GM18867 (cell line): ENCODE measurements around the gene PRDM15.

ENCODE experiments used
- ATAC-seq: cut with Tn5 transposase; IDR thresholded peaks from one replicate; pipeline ENCODE4 v1.9.1; 2021; ENCODE audit warnings: mild to moderate bottlenecking, moderate library complexity; ENCODE audit not compliant: unreplicated experiment

PRDM15 gene

DNA sequence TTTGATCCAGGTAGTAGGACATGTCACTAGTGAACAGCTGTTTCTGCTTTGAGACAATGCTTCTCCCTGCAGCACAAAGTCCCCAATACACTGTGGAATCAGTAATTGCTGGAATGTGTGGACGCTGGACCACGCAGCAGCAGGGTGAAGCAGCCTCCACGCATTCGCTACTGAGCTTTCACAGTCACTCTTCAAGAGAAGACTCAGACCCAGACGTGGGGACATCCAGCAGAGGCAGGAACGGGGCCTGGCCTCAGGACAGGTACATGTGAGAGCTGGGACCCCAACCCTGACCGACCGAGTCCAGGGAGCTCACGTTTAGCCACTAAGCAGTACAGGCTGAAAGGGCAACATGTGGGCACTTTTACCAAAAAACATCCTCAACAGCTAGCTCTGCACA is 34.1 kb upstream of the PRDM15 start:
- no peak for ATAC-seq

DNA sequence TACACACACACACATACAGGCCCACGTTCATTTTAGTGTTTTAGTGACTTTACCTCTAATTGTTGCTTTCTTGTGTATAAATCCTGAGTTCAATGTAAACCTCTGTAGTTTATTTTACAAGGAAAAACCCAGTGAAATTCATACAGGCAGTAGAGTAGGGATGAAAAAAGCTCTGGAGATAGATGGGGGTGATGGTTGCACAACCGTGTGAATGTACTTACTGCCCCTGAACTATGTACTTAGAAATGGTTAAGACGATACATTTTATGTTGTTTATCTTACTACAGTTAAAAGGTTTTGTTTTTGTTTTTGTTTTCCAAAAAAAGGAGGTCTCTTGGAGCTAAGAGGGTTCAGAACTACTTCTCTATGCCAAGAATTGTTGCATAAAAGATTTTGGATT is 29.7 kb upstream of the PRDM15 start:
- no peak for ATAC-seq

DNA sequence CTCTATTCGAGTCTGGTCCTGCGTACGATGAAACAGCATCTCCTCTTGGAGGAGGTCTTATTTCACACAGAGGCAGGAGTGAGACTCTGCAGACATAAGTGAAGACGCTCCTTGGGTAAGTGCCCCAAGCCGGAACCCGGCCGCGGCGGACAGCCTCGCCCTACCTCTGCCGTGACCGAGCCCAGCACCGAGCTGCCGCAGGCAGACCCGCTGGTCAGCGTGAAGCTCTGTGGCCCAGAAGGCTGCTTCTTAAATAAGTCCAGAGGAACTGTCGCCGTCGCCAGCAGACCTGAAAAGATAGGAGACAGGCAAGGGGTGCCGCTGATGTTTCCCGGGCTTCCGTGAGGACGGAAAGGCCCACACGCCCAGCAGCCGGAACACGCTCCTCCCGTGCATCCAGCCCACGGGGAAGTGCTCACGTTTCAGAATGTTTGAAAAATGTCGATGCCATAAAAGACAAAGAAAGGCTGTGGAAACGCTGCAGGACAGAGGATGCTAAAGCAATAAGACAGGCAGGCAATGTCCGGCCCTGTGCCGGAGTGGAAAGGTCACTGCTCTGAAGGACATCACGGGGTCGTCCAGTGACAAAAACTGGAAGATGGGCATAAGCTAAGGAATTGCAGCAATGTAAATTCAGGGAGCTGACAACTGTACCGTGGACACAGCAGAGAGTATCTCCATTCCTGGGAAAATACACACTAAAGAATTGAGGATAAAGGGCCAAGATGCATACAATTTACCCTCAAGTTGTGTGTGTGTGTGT is 28.5 kb upstream of the PRDM15 start:
- ATAC-seq = no peak

DNA sequence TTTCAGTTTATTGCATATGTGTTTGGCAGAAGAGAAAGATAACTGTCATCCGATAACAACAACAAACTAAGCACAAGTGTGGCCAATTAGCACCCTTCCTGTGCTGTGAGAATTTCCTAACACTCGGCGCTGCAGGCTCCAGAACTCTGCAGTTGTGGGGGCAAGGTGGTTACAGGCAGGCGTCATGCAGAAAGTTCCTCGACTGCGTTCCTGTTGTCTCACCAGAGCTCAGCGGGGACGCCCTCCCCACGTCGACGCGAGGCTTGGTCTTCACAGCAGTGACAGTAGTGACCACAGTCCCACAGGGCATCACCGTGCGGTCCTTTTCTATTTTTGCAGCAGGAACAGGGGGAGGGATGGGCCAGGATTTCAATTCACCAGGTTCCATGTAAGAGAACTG is 27.6 kb upstream of the PRDM15 start:
- ATAC-seq = no peak

DNA sequence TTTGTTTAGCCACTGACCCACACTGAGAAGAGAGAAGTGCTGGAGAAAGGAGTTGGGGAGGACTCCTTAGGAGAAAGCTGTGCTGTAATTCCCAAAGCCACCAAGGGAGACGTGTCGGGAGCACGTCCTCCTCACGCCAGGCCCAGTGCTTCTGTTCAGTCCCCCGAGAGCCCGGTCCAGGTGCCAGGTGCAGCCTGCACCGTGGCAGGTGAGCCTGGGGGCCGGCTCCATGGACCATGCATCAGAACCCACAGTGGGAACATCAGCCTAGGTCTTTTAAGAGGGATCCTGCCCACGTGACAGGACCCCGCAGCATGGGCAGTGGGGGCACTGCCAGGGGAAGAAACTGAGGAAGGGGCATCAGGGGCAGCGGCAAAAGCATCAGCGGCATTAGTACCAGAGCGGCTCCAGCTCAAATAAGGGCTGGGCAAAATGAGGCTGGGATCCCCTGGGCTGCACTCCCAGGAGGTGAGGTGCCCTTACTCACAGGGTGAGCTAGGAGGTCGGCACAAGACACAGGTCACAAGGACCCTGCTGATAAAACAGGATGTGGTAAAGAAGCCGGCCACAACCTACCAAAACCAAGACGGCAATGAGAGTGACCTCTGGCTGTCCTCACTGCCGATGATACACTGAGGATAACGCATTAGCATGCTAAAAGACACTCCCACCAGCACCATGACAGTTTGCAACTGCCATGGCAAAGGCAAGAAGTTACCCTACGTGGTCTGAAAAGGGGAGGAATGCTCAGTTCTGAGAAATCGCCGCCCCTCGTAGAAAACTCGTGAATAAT is 24.6 kb upstream of the PRDM15 start:
- ATAC-seq = no peak

DNA sequence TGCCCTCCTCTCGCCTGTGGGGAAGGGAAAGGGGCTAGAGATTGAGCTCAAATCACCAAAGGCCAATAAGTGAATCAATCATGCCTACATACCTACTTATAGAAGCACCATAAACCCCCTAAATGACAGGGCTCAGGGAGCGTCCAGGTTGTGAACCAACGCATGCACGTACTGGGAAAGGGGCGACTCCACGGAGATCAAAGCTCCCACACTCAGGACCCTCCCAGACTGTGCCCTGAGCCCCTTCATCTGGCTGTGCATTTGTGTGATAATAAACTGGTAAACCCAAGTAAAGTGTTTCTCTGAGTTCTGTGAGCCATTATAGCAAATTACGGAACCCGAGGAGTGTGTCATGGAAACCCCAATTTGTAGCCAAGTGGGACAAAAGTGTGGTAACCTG is 23.8 kb upstream of the PRDM15 start:
- no peak for ATAC-seq

DNA sequence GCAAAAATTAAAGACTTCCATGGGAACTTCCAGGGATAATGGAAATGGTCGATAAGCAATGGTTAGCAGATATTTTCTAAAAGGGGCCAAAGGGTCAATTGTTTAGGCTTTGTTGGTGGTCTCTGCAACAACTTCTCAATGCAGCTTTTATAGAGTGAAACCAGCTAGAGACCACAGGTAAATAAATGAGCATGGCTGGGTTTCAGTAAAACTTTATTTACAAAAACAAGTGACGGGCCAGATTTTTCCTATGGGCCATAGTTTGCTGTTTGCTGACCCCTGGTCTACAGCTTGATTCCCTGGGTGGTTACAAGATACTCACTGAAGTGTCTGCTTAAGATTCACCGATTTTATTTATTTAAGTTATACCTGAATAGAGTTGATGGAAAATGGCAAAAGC is 22.6 kb upstream of the PRDM15 start:
- ATAC-seq = no peak

DNA sequence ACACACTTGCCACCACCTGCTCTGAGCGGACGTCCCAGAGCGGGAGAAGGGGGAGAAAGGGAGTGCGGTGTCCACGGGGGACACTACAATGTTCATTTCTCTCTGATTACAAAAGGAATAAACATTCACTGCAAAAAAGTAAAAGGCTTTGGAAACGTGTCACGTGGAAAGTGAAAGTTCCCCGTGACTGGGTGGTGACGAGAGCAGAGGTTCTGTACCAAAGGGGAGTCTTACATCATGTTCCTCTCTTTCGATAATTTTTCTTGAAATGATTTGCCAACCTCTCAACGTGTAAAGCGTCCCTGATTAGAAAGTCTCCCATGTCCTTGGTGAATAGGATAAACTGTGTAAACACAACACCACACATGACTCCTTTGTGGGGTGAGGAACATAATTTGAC is 22.0 kb upstream of the PRDM15 start:
- ATAC-seq = no peak

DNA sequence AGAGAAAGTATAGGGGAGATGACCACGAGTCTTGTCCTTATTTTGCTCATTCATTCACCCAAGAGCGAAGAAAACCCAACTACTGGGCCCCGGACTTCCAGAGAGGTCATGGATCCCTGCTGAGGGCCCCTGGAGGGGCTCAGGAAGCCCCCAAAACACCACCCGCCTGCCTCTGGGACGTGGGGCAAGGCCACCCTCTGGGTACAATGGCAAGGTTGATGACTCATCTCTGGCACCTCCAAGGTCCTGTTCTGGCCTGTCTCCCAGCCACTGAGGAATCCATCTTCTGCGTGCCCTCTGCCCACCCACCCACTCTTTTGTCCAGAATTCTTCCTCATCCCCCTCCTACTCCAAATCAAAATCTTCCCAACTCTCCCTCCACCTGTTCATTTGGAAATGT is 21.3 kb upstream of the PRDM15 start:
- no peak for ATAC-seq

DNA sequence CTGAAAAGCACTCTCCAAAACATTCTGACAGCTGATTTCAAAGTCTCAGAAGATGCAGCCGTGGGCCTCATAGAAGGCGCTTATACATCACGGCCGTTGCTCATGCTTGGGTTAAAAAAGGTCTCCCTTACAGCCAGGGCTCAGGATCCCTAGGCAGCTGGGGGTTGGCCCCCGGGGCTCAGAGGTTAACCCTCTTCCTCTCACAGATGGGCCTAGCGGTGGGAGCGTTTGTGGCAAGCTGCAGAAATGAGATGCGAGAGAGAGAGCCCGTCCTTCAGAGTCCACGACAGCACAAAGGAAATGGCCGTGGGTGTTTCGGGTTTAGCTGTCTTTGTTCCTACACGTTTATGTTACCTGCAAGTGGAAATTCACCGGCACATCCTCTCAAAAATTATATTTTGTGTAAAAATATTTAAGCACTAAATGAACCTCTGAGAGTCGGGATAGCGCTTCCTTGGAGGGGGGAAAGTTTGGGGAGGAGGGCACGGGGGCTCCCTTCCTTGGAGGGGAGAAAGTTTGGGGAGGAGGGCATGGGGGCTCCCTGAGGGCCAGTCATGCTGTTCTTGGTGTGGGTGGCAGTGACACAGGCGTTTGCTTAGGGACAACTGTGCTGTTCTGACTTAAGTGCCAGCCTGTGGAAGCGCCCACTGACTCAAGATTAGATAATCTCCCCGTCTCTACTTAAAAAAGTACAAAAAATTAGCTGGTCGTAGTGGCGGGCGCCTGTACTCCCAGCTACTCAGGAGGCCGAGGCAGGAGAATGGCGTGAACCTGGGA is 20.5 kb upstream of the PRDM15 start:
- ATAC-seq = no peak

DNA sequence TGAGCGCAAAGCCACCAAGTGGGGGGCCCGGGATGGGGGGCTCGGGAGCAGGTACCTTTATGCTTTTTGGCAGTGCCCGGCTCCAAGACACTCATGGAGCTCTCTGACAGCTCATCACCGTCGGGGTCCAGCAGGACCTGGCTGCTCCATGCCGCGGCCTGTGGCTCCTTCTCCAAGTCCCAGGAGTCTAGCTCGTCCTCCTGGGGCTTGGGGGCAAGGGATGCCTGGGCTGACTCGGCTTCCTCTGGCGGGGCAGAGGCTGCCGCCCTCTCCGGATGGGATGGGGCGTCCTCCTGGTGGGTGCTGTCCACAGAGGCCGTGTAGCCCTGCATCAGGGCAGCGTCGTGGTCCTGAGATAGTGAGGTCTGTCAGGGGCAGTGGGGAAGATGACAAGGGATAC is 19.9 kb upstream of the PRDM15 start:
- ATAC-seq = no peak

DNA sequence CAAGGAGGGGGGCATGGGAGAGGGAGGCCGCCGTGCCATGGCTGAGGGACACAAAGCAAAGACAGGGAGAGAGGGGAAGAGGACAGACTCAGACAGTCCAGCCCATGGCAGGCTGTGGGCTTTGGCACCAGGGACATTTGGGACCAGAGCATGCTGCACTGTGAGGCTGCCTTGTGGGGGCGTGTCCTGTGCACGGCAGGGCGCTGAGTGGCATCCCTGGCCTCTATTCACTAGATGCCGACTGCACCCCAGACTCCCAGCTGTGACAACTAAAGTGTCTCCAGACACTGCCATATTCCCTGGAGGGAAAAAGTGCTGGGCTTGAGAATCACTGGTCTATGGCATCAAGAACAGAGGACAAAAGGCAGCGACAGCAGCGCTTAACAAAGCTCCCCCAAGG is 18.6 kb upstream of the PRDM15 start:
- ATAC-seq = no peak

DNA sequence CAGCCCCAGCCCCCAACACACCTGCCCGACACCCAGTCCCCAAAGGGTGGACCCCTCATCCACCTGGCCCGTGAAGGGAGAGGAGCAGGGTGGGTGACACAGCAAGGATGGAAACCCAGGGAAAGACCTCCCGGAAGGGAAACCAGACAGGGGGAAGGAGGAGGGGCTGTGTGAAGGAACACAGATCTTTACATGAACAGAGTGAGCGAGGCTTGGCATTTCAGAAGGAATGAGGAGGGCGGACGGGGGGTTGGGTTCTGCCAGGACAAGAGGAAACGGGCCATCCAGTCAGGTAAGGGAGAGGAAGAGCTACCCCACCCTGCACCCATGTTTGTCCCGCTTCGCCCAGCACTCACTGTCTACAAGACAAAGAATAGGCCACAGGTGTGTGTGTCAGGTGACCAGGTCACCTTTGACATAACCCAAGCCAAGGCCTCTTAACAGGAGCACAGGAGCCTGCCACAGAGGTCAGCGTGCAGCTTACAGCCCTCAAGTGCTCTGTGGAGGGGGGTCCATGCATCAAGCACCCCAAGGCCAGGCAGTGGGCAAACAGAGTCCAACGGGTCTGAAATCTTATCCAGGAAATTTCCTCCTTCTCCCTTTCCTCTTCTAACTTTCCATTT is 18.0 kb upstream of the PRDM15 start:
- no peak for ATAC-seq

DNA sequence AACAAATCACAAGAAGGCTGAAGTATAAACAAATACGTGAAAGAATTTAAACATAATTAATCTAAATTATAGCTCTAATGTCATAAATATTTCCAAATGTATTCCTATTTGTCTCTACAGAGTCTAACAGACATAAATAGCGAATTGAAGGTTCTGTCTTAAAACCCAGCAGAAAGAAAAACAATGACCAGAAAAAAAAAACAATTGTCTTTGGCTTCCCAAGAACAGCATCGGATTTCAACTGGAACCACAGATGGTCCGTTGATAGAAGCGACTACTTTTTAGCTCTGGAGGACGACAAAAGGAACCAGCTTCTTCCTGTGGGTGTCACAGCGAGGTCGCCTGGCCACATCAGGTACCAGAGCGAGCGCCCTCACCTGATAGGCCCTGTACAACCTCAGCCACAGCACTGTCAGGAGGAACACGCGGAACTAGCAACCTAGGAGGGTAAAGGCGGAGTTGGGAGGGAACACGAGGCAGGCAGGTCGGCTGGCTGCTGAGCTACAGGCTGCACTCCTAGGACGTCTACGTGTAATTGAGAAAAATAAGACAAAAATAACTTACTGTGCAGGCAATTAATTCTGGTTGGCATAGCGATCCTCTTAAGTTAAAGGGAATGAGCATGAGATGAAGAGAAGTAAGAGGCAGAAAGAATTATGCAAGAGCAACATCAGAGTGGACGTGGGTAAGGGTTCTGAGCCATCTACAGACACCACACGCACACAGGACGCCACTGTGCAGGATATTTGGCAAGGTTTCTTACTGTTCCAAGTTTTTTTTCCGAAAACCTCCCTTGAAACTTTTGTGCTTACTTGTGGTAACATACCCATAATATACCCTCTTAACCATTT is 16.7 kb upstream of the PRDM15 start:
- ATAC-seq = no peak

DNA sequence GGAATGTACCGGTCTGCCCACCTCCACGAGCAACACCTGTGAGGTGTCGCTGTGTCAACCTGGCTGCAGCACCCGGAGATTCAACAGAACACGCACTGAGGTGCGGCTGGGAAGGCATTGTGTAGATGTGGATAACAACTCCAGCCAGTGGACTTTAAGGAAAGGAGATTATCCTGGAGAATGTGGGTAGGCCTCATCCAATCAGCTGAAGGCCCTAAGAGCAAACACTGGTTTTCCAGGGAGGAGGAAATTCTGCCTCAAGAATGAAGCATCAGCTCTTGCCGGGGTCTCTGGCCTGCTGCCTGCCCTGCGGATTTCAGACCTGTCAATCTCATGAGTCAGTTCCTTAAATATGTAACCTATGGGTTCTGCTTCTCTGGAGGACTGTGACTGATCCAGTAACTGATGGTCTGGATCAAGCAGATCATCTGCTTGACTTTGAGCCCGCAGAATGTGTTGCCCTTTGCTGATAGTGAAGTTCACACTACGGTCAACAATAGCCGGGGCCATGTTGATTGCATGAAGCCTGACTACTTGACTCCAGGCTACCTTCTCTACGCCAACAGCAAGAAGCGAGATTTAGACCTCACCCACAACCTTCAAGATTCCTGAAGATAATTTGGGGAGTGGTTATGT is 15.9 kb upstream of the PRDM15 start:
- no peak for ATAC-seq

DNA sequence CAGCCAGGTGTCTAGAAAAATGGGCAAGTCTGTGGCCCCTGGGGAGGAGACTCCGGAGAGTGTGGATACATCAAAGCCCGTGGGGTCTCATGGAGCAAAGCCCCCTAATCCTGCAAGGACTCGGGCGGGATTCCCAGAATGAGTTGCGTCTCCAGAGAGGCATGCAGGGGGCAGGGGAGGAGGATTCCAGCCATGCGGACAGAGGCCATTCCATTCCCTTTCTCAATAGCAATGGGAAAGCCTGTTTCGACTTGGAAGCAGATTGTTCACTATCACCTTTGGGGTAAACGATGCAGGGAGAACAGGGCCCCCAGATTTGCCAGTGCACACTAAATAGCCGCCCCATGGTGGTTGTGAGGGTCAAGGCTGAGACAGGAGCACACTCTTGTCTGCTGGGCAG is 15.4 kb upstream of the PRDM15 start:
- no peak for ATAC-seq

DNA sequence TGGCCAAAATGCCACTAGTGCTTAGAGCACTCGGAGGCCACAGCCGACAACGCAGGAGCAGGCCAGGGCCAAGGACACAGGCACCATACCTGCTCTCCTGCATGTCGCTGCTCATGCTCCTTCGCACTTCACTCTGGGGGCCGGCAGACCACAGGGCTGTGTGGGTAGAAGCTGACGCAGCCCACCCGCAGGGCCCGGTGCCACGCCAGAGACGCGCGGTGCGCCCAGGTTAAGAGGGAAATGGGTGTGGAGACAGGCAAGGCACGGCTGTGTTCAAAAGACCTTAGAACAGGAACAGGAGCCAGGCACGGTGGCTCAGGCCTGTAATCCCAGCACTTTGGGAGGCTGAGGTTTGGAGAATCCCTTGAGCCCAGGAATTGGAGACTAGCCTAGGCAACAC is 13.6 kb upstream of the PRDM15 start:
- no peak for ATAC-seq

DNA sequence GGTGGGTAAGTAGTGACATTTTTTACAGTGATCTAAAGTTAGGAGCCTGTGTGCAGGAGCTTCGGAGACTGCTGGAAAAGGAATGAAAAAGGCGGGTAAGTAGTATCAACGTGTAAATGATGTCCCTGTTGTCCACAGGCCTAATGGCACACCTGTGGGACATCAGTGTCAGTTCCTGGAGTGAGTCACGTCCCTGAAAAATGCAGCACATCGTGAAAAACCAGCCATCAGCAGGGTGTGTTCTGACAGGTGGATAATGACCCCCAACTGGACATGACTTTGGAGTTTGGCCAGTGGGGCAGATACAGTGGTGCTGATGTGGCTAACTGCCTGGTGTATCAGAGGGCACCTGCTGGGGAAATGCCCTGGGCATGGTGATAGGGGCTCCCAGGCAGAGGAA is 12.0 kb upstream of the PRDM15 start:
- ATAC-seq = no peak

DNA sequence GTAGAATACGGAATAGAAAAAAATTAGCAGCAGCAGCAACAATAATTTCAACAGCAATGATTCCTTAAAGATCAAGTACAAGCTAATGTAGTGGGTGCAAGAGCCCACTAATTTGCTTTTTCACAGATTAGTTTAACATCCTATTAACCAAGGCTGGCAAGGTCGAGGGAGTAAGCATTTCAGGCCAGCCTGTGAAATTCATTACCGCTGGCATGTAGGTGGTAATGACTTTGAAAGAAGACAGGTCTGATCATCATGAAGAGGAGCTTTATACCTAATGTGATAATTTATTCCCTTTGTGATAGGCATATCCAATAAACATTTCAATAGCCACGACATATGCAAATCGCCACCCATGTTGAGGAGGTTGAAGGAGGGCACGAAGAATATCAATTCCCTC is 11.2 kb upstream of the PRDM15 start:
- no peak for ATAC-seq
